H9 (cell line): Measurements from ENCODE around the gene PEX26. TPM values are rescaled to one million over a fixed set of nuclear protein-coding genes. Genes with fewer than 3 reads are reported as not detected.

Experiments
- DNase-seq: peaks from one replicate; pipeline ENCODE4 v3.0.0-alpha.2; 2017
- H2AFZ ChIP-seq: one replicate; pipeline ENCODE4 v1.6.1; 2013; ENCODE audit warnings: mild to moderate bottlenecking, low read length, control low read depth, moderate library complexity
- H2AK5ac ChIP-seq: 2 replicates; pipeline ENCODE4 v1.6.1; 2013; ENCODE audit warnings: low read length, control low read depth, mixed read lengths; ENCODE audit not compliant: insufficient read length
- H2BK120ac ChIP-seq: one replicate; pipeline ENCODE4 v1.6.1; 2013; ENCODE audit warnings: low read depth, mild to moderate bottlenecking, low read length, control low read depth, inconsistent platforms; ENCODE audit not compliant: poor library complexity, severe bottlenecking
- H2BK12ac ChIP-seq: 2 replicates; pipeline ENCODE4 v1.6.1; 2013; ENCODE audit warnings: low read length, control low read depth, mixed read lengths, low read depth; ENCODE audit not compliant: insufficient read length
- H2BK15ac ChIP-seq: 2 replicates; pipeline ENCODE4 v1.6.1; 2013; ENCODE audit warnings: low read depth, low read length, control low read depth
- H2BK20ac ChIP-seq: one replicate; pipeline ENCODE4 v1.6.1; 2013; ENCODE audit warnings: low read depth, mild to moderate bottlenecking, low read length, control low read depth, inconsistent platforms; ENCODE audit not compliant: poor library complexity, severe bottlenecking
- H2BK5ac ChIP-seq: 2 replicates; pipeline ENCODE4 v1.6.1; 2013; ENCODE audit warnings: low read length, control low read depth, mixed read lengths; ENCODE audit not compliant: insufficient read length
- H3K14ac ChIP-seq: 2 replicates; pipeline ENCODE4 v1.6.1; 2013; ENCODE audit warnings: low read length, control low read depth; ENCODE audit not compliant: insufficient read depth
- H3K18ac ChIP-seq: 2 replicates; pipeline ENCODE4 v1.6.1; 2013; ENCODE audit warnings: low read depth, mild to moderate bottlenecking, mixed read lengths, low read length, control low read depth; ENCODE audit not compliant: insufficient read length
- H3K23ac ChIP-seq: 2 replicates; pipeline ENCODE4 v1.6.1; 2013; ENCODE audit warnings: low read length, control low read depth, mixed read lengths, low read depth; ENCODE audit not compliant: insufficient read length
- H3K23me2 ChIP-seq: 2 replicates; pipeline ENCODE4 v1.6.1; 2013; ENCODE audit warnings: low read depth, mild to moderate bottlenecking, mixed read lengths, low read length, control low read depth; ENCODE audit not compliant: insufficient read length, poor library complexity, severe bottlenecking
- H3K27ac ChIP-seq: 2 replicates; pipeline ENCODE4 v1.5.1; 2013; ENCODE audit warnings: low read length, control low read depth, mixed read lengths, low read depth; ENCODE audit not compliant: insufficient read length
- H3K27me3 ChIP-seq: 2 replicates; pipeline ENCODE4 v1.6.1; 2013; ENCODE audit warnings: low read length, control low read depth, inconsistent platforms; ENCODE audit not compliant: insufficient read depth
- H3K4ac ChIP-seq: 2 replicates; pipeline ENCODE4 v1.6.1; 2013; ENCODE audit warnings: low read depth, mild to moderate bottlenecking, control low read depth, inconsistent platforms, low read length, moderate library complexity
- H3K4me1 ChIP-seq: 2 replicates; pipeline ENCODE4 v1.6.1; 2013; ENCODE audit warnings: low read length, control low read depth, inconsistent platforms; ENCODE audit not compliant: insufficient read depth
- H3K4me2 ChIP-seq: 2 replicates; pipeline ENCODE4 v1.6.1; 2013; ENCODE audit warnings: low read length, control low read depth, mixed read lengths; ENCODE audit not compliant: insufficient read length, insufficient read depth
- H3K56ac ChIP-seq: 2 replicates; pipeline ENCODE4 v1.6.1; 2013; ENCODE audit warnings: low read depth, mild to moderate bottlenecking, mixed read lengths, low read length, control low read depth; ENCODE audit not compliant: insufficient read length
- H3K79me1 ChIP-seq: 2 replicates; pipeline ENCODE4 v1.6.1; 2013; ENCODE audit warnings: low read depth, mild to moderate bottlenecking, moderate library complexity, low read length, control low read depth, inconsistent platforms; ENCODE audit not compliant: insufficient read depth, poor library complexity, severe bottlenecking
- H3K79me2 ChIP-seq: 2 replicates; pipeline ENCODE4 v1.6.1; 2013; ENCODE audit warnings: low read length, control low read depth, inconsistent platforms; ENCODE audit not compliant: insufficient read depth
- H3K9ac ChIP-seq: 2 replicates; pipeline ENCODE4 v1.6.1; 2013; ENCODE audit warnings: low read length, control low read depth, mixed read lengths; ENCODE audit not compliant: insufficient read length; ENCODE audit errors: extremely low read depth
- H3K9me3 ChIP-seq: one replicate; pipeline ENCODE4 v1.6.1; 2013; ENCODE audit warnings: low read depth, low read length, inconsistent platforms; ENCODE audit not compliant: control insufficient read depth
- H3T11ph ChIP-seq: one replicate; pipeline ENCODE4 v1.6.1; 2013; ENCODE audit warnings: mild to moderate bottlenecking, low read length, control low read depth, inconsistent platforms
- H4K20me1 ChIP-seq: one replicate; pipeline ENCODE4 v1.6.1; 2013; ENCODE audit not compliant: control insufficient read depth, insufficient read length, insufficient read depth
- H4K5ac ChIP-seq: 2 replicates; pipeline ENCODE4 v1.6.1; 2013; ENCODE audit warnings: low read depth, mild to moderate bottlenecking, mixed read lengths, low read length, control low read depth; ENCODE audit not compliant: insufficient read length
- H4K8ac ChIP-seq: replicated peaks from 2 replicates; pipeline ENCODE4 v1.6.1; 2013; ENCODE audit warnings: low read length, control low read depth, mixed read lengths, low read depth; ENCODE audit not compliant: insufficient read length
- H4K91ac ChIP-seq: 2 replicates; pipeline ENCODE4 v1.6.1; 2013; ENCODE audit warnings: low read depth, mild to moderate bottlenecking, moderate library complexity, mixed read lengths, low read length, control low read depth; ENCODE audit not compliant: insufficient read length
- H3K27ac Mint-ChIP-seq, 3 experiments: 2 replicates in 2 of 3; 3 replicates in 1 of 3; pipeline ENCODE4 v1.8.0; 2020 to 2021; ENCODE audit warnings: mixed read lengths in 3 of 3, mild to moderate bottlenecking in 1 of 3, moderate library complexity in 1 of 3
- H3K27me3 Mint-ChIP-seq: 2 replicates; pipeline ENCODE4 v1.8.0; 2021; ENCODE audit warnings: low read depth, mild to moderate bottlenecking, moderate library complexity, mixed read lengths
- H3K36me3 Mint-ChIP-seq, 3 experiments: 2 replicates in 2 of 3; 3 replicates in 1 of 3; pipeline ENCODE4 v1.8.0; 2020 to 2021; ENCODE audit warnings: low read depth in 3 of 3, mixed read lengths in 3 of 3; ENCODE audit not compliant: insufficient read depth in 1 of 3
- H3K4me1 Mint-ChIP-seq, 2 experiments: 2 replicates each; pipeline ENCODE4 v1.8.0; 2020; ENCODE audit warnings: mixed read lengths in 2 of 2
- H3K4me3 Mint-ChIP-seq, 2 experiments: 2 replicates in 1 of 2; 3 replicates in 1 of 2; pipeline ENCODE4 v1.8.0; 2020 to 2021; ENCODE audit warnings: mild to moderate bottlenecking in 2 of 2, mixed read lengths in 2 of 2, moderate library complexity in 1 of 2
- H3K9me3 Mint-ChIP-seq, 2 experiments: 2 replicates in 1 of 2; 3 replicates in 1 of 2; pipeline ENCODE4 v1.8.0; 2020; ENCODE audit warnings: mild to moderate bottlenecking in 2 of 2, mixed read lengths in 2 of 2, moderate library complexity in 1 of 2
- CTCF ChIP-seq: fragments of 200-600 bp; sonication (generic); conservative IDR thresholded peaks from 3 replicates; pipeline ENCODE4 v1.8.0; 2021; ENCODE audit warnings: antibody characterized with exemption, mild to moderate bottlenecking
- WGBS: extraction: QIAGEN DNeasy Blood & Tissue Kit; methylation state at CpG from one replicate; pipeline ENCODE4 v1.1.7; 2013; ENCODE audit warnings: missing lambda C conversion rate, low lambda C conversion rate, mixed read lengths; ENCODE audit not compliant: insufficient read length; ENCODE audit errors: extremely low coverage; 5-methylcytosine and 5-hydroxymethylcytosine counted together
- total RNA-seq: library from RNA; stranded (reverse); gene quantifications from 2 replicates; pipeline ENCODE4 v1.2.1, GENCODE V29; 2021

The PEX26 gene
- total RNA-seq, 1 experiment from 2014 or later, result 35.4 TPM

- no peak overlapping the region for H2BK15ac ChIP-seq
- Mint-ChIP-seq H3K36me3 (peaks cover 3 to 7% (median 3%) of the 10 kb centered on the region in 3 experiments; a peak in 5 of 7 replicates), H3K27me3 (peaks cover 20% of the 10 kb centered on the region), H3K4me1 (peaks cover 4% of the 10 kb centered on the region in 2 experiments; a peak in 3 of 4 replicates), H3K4me3 (no peak overlapping the region), H3K27ac (no peak overlapping the region), H3K9me3 (peaks cover 7 to 11% of the 10 kb centered on the region in 2 experiments)
- no peak overlapping the region for H2AK5ac ChIP-seq
- H3K27me3 ChIP-seq, result no peaks in the 10 kb centered on the region; the same call in 1 of the 2 replicates
- no peak overlapping the region for H3K27ac ChIP-seq
- no peak overlapping the region for H3K14ac ChIP-seq
- no peak overlapping the region for H2BK12ac ChIP-seq
- no peak overlapping the region for H4K5ac ChIP-seq
- H2BK20ac ChIP-seq, result no peak overlapping the region
- H3K79me2 ChIP-seq, result no peaks in the 10 kb centered on the region
- no peaks in the 10 kb centered on the region for H3K9me3 ChIP-seq
- no peak overlapping the region for H4K8ac ChIP-seq
- no peak overlapping the region for H3K4ac ChIP-seq
- H2BK120ac ChIP-seq, result no peak overlapping the region
- no peak overlapping the region for H3T11ph ChIP-seq
- H3K18ac ChIP-seq, result no peak overlapping the region
- no peak for TF ChIP-seq CTCF
- H3K79me1 ChIP-seq, result no peaks in the 10 kb centered on the region
- no peaks in the 10 kb centered on the region for H4K20me1 ChIP-seq
- H3K9ac ChIP-seq, result no peak overlapping the region
- H2BK5ac ChIP-seq, result no peak overlapping the region
- H3K56ac ChIP-seq, result no peak overlapping the region
- H3K4me2 ChIP-seq, result no peak overlapping the region
- no CpG with 5 or more reads among the region's 23 CpGs for WGBS
- no peak overlapping the region for H4K91ac ChIP-seq
- no peak overlapping the region for H2AFZ ChIP-seq
- DNase-seq, result no peak
- H3K23me2 ChIP-seq, result no peaks in the 10 kb centered on the region
- no peak overlapping the region for H3K23ac ChIP-seq
- H3K4me1 ChIP-seq, result no peaks in the 10 kb centered on the region
Measured at GRCh38 chr22:18145676-18146388, 68.0 kb downstream of the PEX26 start.
